IMR-90 (cell line): ENCODE measurements around the gene DDX27. TPM values are rescaled to one million over a fixed set of nuclear protein-coding genes. Genes with fewer than 3 reads are reported as not detected.

ENCODE experiments used
- ATAC-seq: fragments of 200-7000 bp; cut with Tn5 transposase; 2 replicates; pipeline ENCODE4 v1.9.1; 2020; ENCODE audit warnings: low read depth, mild to moderate bottlenecking, moderate library complexity
- BruUV-seq: library from RNA; stranded (reverse); fragments of 400-500 nt; replicated peaks from 2 replicates; lab custom pipeline; 2021; lab: Mats Ljungman, UMichigan
- CTCF ChIA-PET: fragments of 300-600 bp; formaldehyde crosslinking; extraction: SDS; loops from one replicate; lab custom pipeline; 2021; ENCODE audit warnings: antibody characterized with exemption; lab: Yijun Ruan, JAX
- POLR2A ChIA-PET: fragments of 300-600 bp; sonication (Branson Sonifier 250); formaldehyde crosslinking; loops from one replicate; lab custom pipeline; 2022; ENCODE audit warnings: antibody characterized with exemption; ENCODE audit not compliant: unreplicated experiment; lab: Charles Lee
- DNase-seq: peaks from one replicate; pipeline ENCODE4 v3.0.0; 2013
- H2AFZ ChIP-seq: replicated peaks from 2 replicates; pipeline ENCODE3; 2013; ENCODE audit warnings: low read length, mild to moderate bottlenecking; ENCODE audit not compliant: poor library complexity
- H2AK5ac ChIP-seq: 2 replicates; pipeline ENCODE4 v1.6.1; 2013; ENCODE audit warnings: low read depth, low read length, inconsistent platforms
- H2AK9ac ChIP-seq: replicated peaks from 2 replicates; pipeline ENCODE3; 2013; ENCODE audit warnings: mild to moderate bottlenecking, low read depth, low read length, moderate library complexity; ENCODE audit not compliant: poor library complexity
- H2BK120ac ChIP-seq: 2 replicates; pipeline ENCODE4 v1.6.1; 2013; ENCODE audit warnings: low read depth, low read length, inconsistent platforms
- H2BK15ac ChIP-seq: 3 replicates; pipeline ENCODE4 v1.6.1; 2013; ENCODE audit warnings: low read depth, low read length, inconsistent platforms
- H2BK20ac ChIP-seq: 2 replicates; pipeline ENCODE4 v1.6.1; 2013; ENCODE audit warnings: low read depth, mild to moderate bottlenecking, inconsistent platforms, low read length, moderate library complexity
- H2BK5ac ChIP-seq: 2 replicates; pipeline ENCODE4 v1.6.1; 2013; ENCODE audit warnings: mild to moderate bottlenecking, low read depth, low read length, inconsistent platforms; ENCODE audit not compliant: poor library complexity, severe bottlenecking
- H3K14ac ChIP-seq: replicated peaks from 2 replicates; pipeline ENCODE4 v1.6.1; 2013; ENCODE audit warnings: low read depth, low read length, inconsistent platforms
- H3K18ac ChIP-seq: 2 replicates; pipeline ENCODE4 v1.6.1; 2013; ENCODE audit warnings: low read depth, low read length, control low read depth
- H3K23ac ChIP-seq: 2 replicates; pipeline ENCODE4 v1.6.1; 2013; ENCODE audit warnings: low read depth, low read length, inconsistent platforms
- H3K27ac ChIP-seq: 2 replicates; pipeline ENCODE4 v1.5.1; 2013; ENCODE audit warnings: mild to moderate bottlenecking, control low read depth, low read length; ENCODE audit not compliant: insufficient read depth
- H3K27me3 ChIP-seq: 2 replicates; pipeline ENCODE4 v1.6.1; 2013; ENCODE audit warnings: low read length; ENCODE audit not compliant: control insufficient read depth, insufficient read depth
- H3K36me3 ChIP-seq: 2 replicates; pipeline ENCODE4 v1.6.1; 2013; ENCODE audit warnings: low read length, mixed read lengths; ENCODE audit not compliant: control insufficient read depth, insufficient read depth
- H3K4ac ChIP-seq: 2 replicates; pipeline ENCODE4 v1.6.1; 2013; ENCODE audit warnings: low read depth, low read length, inconsistent platforms
- H3K4me1 ChIP-seq: 2 replicates; pipeline ENCODE4 v1.6.1; 2013; ENCODE audit warnings: low read length, mixed read lengths; ENCODE audit not compliant: control insufficient read depth, insufficient read depth
- H3K4me2 ChIP-seq: 2 replicates; pipeline ENCODE4 v1.6.1; 2013; ENCODE audit warnings: low read depth, mild to moderate bottlenecking, control low read depth, low read length, moderate library complexity
- H3K4me3 ChIP-seq: 2 replicates; pipeline ENCODE4 v1.5.1; 2013; ENCODE audit warnings: low read depth, mild to moderate bottlenecking, control low read depth, low read length, moderate library complexity; ENCODE audit not compliant: insufficient read depth
- H3K56ac ChIP-seq: 2 replicates; pipeline ENCODE4 v1.6.1; 2013; ENCODE audit warnings: low read length, inconsistent platforms; ENCODE audit not compliant: insufficient read depth; ENCODE audit errors: extremely low read depth
- H3K79me1 ChIP-seq, 2 experiments: 2 replicates each; pipeline ENCODE4 v1.6.1; 2013; ENCODE audit warnings: low read length in 2 of 2, inconsistent platforms in 1 of 2, low read depth in 1 of 2
- H3K9ac ChIP-seq: 2 replicates; pipeline ENCODE4 v1.6.1; 2013; ENCODE audit warnings: low read depth, low read length, control low read depth
- H3K9me1 ChIP-seq: 2 replicates; pipeline ENCODE4 v1.6.1; 2013; ENCODE audit warnings: low read length, inconsistent platforms; ENCODE audit not compliant: insufficient read depth
- H3K9me3 ChIP-seq: 2 replicates; pipeline ENCODE4 v1.6.1; 2013; ENCODE audit warnings: low read length; ENCODE audit not compliant: control insufficient read depth, insufficient read depth
- H4K20me1 ChIP-seq: 2 replicates; pipeline ENCODE4 v1.6.1; 2013; ENCODE audit warnings: low read length, inconsistent platforms; ENCODE audit not compliant: insufficient read depth
- H4K5ac ChIP-seq: 2 replicates; pipeline ENCODE4 v1.6.1; 2013; ENCODE audit warnings: mild to moderate bottlenecking, low read depth, low read length, control low read depth
- H4K8ac ChIP-seq, 2 experiments: 2 replicates each; pipeline ENCODE4 v1.6.1; 2013; ENCODE audit warnings: low read depth in 2 of 2, low read length in 2 of 2, control low read depth in 1 of 2, inconsistent platforms in 1 of 2
- H4K91ac ChIP-seq: 2 replicates; pipeline ENCODE4 v1.6.1; 2013; ENCODE audit warnings: low read depth, low read length, inconsistent platforms; ENCODE audit not compliant: insufficient read depth
- FOS ChIP-seq: fragments of 150-350 bp; IDR thresholded peaks from 2 replicates; pipeline ENCODE4 v1.6.1; 2016; ENCODE audit warnings: low read depth, low read length
- MAZ ChIP-seq: IDR thresholded peaks from 2 replicates; pipeline ENCODE4 v1.6.1; 2012; ENCODE audit warnings: low read depth, mild to moderate bottlenecking, low read length, improper control_type of control experiment, moderate library complexity, borderline replicate concordance
- MXI1 ChIP-seq: IDR thresholded peaks from 2 replicates; pipeline ENCODE4 v1.6.1; 2012; ENCODE audit warnings: low read depth, mild to moderate bottlenecking, low read length, moderate library complexity, borderline replicate concordance
- NFE2L2 ChIP-seq: fragments of 150-350 bp; IDR thresholded peaks from 2 replicates; pipeline ENCODE4 v1.6.1; 2016; ENCODE audit warnings: low read depth, mild to moderate bottlenecking, low read length
- RAD21 ChIP-seq: IDR thresholded peaks from 2 replicates; pipeline ENCODE4 v1.6.1; 2012; ENCODE audit warnings: low read length, improper control_type of control experiment
- RFX5 ChIP-seq: IDR thresholded peaks from 2 replicates; pipeline ENCODE4 v1.8.0; 2012; ENCODE audit warnings: low read depth, mild to moderate bottlenecking, low read length, moderate library complexity
- SMC3 ChIP-seq: fragments of 150-350 bp; IDR thresholded peaks from 2 replicates; pipeline ENCODE4 v1.6.1; 2016; ENCODE audit warnings: low read depth, mild to moderate bottlenecking, antibody characterized with exemption, low read length, moderate library complexity
- USF2 ChIP-seq: fragments of 150-350 bp; IDR thresholded peaks from 2 replicates; pipeline ENCODE4 v1.6.1; 2017; ENCODE audit warnings: mild to moderate bottlenecking, antibody characterized with exemption, low read length, low read depth
- WGBS, 2 experiments: methylation state at CpG; one replicate each; pipeline versions ENCODE4 v1.1.5 to v1.1.7; 2013; ENCODE audit warnings: missing lambda C conversion rate in 2 of 2; ENCODE audit not compliant: insufficient read length in 1 of 2; ENCODE audit errors: extremely low coverage in 2 of 2; 5-methylcytosine and 5-hydroxymethylcytosine counted together
- dilution Hi-C: fragments of 300-500 bp; cut with HindIII; formaldehyde crosslinking; loops from one replicate; pipeline ENCODE4 v1.14.3; 2018; ENCODE audit warnings: low sequenced_read_pairs; ENCODE audit not compliant: unreplicated experiment
- in situ Hi-C: fragments of 300-500 bp; cut with MboI; formaldehyde crosslinking; loops from 3 replicates; pipeline ENCODE4 v1.14.3; 2019; ENCODE audit warnings: low sequenced_read_pairs, inconsistent platforms, mixed read lengths
- intact Hi-C: fragments of 100-400 bp; cut with micrococcal nuclease; formaldehyde crosslinking; loops from 2 replicates; pipeline ENCODE4 v1.10.0; 2022
- polyA plus RNA-seq, 3 experiments: library from polyadenylated mRNA; depleted of rRNA; stranded (reverse); fragments of >200 nt; gene quantifications; 2 replicates each; pipeline ENCODE4 v1.2.3, GENCODE V29; 2012; ENCODE audit warnings: low replicate concordance in 1 of 3
- total RNA-seq: library from RNA; depleted of rRNA; stranded (reverse); fragments of >200 nt; gene quantifications from 2 replicates; pipeline ENCODE4 v1.2.3, GENCODE V29; 2012

Gene DDX27
- total and polyA plus RNA-seq, 2 of the 4 experiments (the other 2 are of a cell fraction) = 33.2 to 36.7 TPM

GRCh38 chr20:49181265-49181877 is 37.8 kb upstream of the DDX27 start:
- H3K9me1 ChIP-seq = no peaks in the 10 kb centered on the region
- POLR2A ChIA-PET = no interaction called here
- H2BK120ac ChIP-seq = no peak overlapping the region
- CTCF ChIA-PET = interaction anchor here (0.7 to 1.2 kb wide), 2 partner anchors 14 to 36 kb away, joined by 3 read pairs; no protein-coding TSS in a partner anchor
- H3K4me1 ChIP-seq = peaks cover 6% of the 10 kb centered on the region
- intact Hi-C loops = loop anchor here (10.0 kb wide), 1 partner anchor 47 kb away; no protein-coding TSS in a partner anchor
- WGBS, 2 experiments = no CpG with 5 or more reads among the region's 8 CpGs
- H4K91ac ChIP-seq = no peak overlapping the region
- H3K36me3 ChIP-seq = peaks cover 6% of the 10 kb centered on the region
- no peak for ATAC-seq
- no TSS peak for BruUV-seq
- no peak overlapping the region for H2AFZ ChIP-seq
- in situ Hi-C loops = no loop called here
- H2AK5ac ChIP-seq = no peak overlapping the region
- H3K9me3 ChIP-seq = no peaks in the 10 kb centered on the region
- H3K56ac ChIP-seq = no peak overlapping the region
- dilution Hi-C loops = no loop called here
- DNase-seq = no peak
- no peaks in the 10 kb centered on the region for H3K27me3 ChIP-seq
- no peak overlapping the region for H2BK20ac ChIP-seq
- H3K27ac ChIP-seq = no peak overlapping the region
- TF ChIP-seq SMC3 (no peak), MXI1 (no peak), MAZ (no peak), NFE2L2 (no peak), FOS (no peak), USF2 (no peak), RFX5 (no peak), RAD21 (no peak)
- no peak overlapping the region for H2BK5ac ChIP-seq
- H4K5ac ChIP-seq = no peak overlapping the region
- peaks cover 6 to 62% of the 10 kb centered on the region in 2 experiments for H3K79me1 ChIP-seq
- no peak overlapping the region for H3K9ac ChIP-seq
- H3K4ac ChIP-seq = no peak overlapping the region
- no peak overlapping the region for H4K8ac ChIP-seq
- H3K18ac ChIP-seq = no peak overlapping the region
- no peak overlapping the region for H3K23ac ChIP-seq
- H3K14ac ChIP-seq = no peak overlapping the region
- no peak overlapping the region for H2AK9ac ChIP-seq
- no peak overlapping the region for H3K4me2 ChIP-seq
- peaks cover 79% of the 10 kb centered on the region for H4K20me1 ChIP-seq
- no peak overlapping the region for H3K4me3 ChIP-seq
- H2BK15ac ChIP-seq = no peak overlapping the region
